Activated naive CD8-positive, alpha-beta T cell treated with anti-CD3 and anti-CD28 coated beads, Interleukin-2, amount 10 ng/mL, durations not matched to agents 7 days and 5 days (primary cell): ENCODE measurements around the gene C11orf68. TPM values are rescaled to one million over a fixed set of nuclear protein-coding genes. Genes with fewer than 3 reads are reported as not detected.
A peak's percentile ranks its signal among the peaks of the same experiment; 100 is the strongest.
"Not testable (repeated sequence)": the region's sequence is repeated elsewhere in the genome, so short reads cannot be mapped to it uniquely, and the experiment has no call there.

ENCODE experiments used
- ATAC-seq: fragments of 150-1000 bp; cut with Tn5 transposase; one replicate; pipeline ENCODE4 v1.10.0; 2021; ENCODE audit warnings: low read depth, moderate library complexity
- POLR2A ChIA-PET: fragments of 350-600 bp; sonication (Branson Sonifier 250); formaldehyde crosslinking; loops from one replicate; lab custom pipeline; 2021; ENCODE audit warnings: antibody characterized with exemption; lab: Charles Lee
- DNase-seq: peaks from one replicate; pipeline ENCODE4 v3.0.0; 2021
- H3K27ac Mint-ChIP-seq: one replicate; pipeline ENCODE4 v1.8.0; 2022; ENCODE audit warnings: mild to moderate bottlenecking, mixed read lengths
- H3K27me3 Mint-ChIP-seq: one replicate; pipeline ENCODE4 v1.8.0; 2022; ENCODE audit warnings: mild to moderate bottlenecking, moderate library complexity, mixed read lengths
- H3K36me3 Mint-ChIP-seq: one replicate; pipeline ENCODE4 v1.8.0; 2021; ENCODE audit warnings: mild to moderate bottlenecking, mixed read lengths
- H3K4me1 Mint-ChIP-seq: one replicate; pipeline ENCODE4 v1.8.0; 2021; ENCODE audit warnings: mixed read lengths
- H3K4me3 Mint-ChIP-seq: one replicate; pipeline ENCODE4 v1.8.0; 2022; ENCODE audit warnings: mild to moderate bottlenecking, moderate library complexity, mixed read lengths
- H3K9me3 Mint-ChIP-seq: one replicate; pipeline ENCODE4 v1.8.0; 2021; ENCODE audit warnings: mixed read lengths
- total RNA-seq, 2 experiments: library from RNA; stranded (reverse); gene quantifications; one replicate each; pipeline ENCODE4 v1.2.3, GENCODE V29; 2021

The C11orf68 gene
- total RNA-seq, 2 experiments from 2014 or later, result 39.8 to 42.8 TPM

- ATAC-seq (no peak), DNase-seq (no peak)
- no peak overlapping the region for H3K27ac Mint-ChIP-seq
- POLR2A ChIA-PET, result interaction anchor here (1.3 kb wide), 1 partner anchor 9 kb away, joined by 3 read pairs; no protein-coding TSS in a partner anchor
- peaks cover 8% of the 10 kb centered on the region for H3K27me3 Mint-ChIP-seq
- no peaks in the 10 kb centered on the region for H3K9me3 Mint-ChIP-seq
- no peaks in the 10 kb centered on the region for H3K36me3 Mint-ChIP-seq
- no peak overlapping the region for H3K4me3 Mint-ChIP-seq
- H3K4me1 Mint-ChIP-seq, result peaks cover 8% of the 10 kb centered on the region
These were observed 33.2 kb upstream of the C11orf68 start for GRCh38 chr11:65952052-65952521.

- POLR2A ChIA-PET, result interaction anchor here (0.5 to 1.3 kb wide), 2 partner anchors 9 to 10 kb away, joined by 3 to 5 read pairs; no protein-coding TSS in a partner anchor
- H3K9me3 Mint-ChIP-seq, ATAC-seq, H3K4me1 Mint-ChIP-seq, H3K36me3 Mint-ChIP-seq, H3K4me3 Mint-ChIP-seq, H3K27ac Mint-ChIP-seq, DNase-seq, H3K27me3 Mint-ChIP-seq: not testable (repeated sequence)
These were observed 32.8 kb upstream of the C11orf68 start for GRCh38 chr11:65951641-65952040.

GRCh38 chr11:65950711-65951110 is 31.8 kb upstream of the C11orf68 start:
- POLR2A ChIA-PET, H3K4me1 Mint-ChIP-seq, ATAC-seq, DNase-seq, H3K36me3 Mint-ChIP-seq, H3K27me3 Mint-ChIP-seq, H3K4me3 Mint-ChIP-seq, H3K9me3 Mint-ChIP-seq, H3K27ac Mint-ChIP-seq: not testable (repeated sequence)

GRCh38 chr11:65947603-65948125 is 28.8 kb upstream of the C11orf68 start:
- peaks cover 8% of the 10 kb centered on the region for H3K27me3 Mint-ChIP-seq
- POLR2A ChIA-PET, result interaction anchor here (1.2 kb wide), 1 partner anchor 9 kb away, joined by 3 read pairs; no protein-coding TSS in a partner anchor
- no peak overlapping the region for H3K27ac Mint-ChIP-seq
- no peaks in the 10 kb centered on the region for H3K36me3 Mint-ChIP-seq
- ATAC-seq, result no peak
- H3K4me1 Mint-ChIP-seq, result no peaks in the 10 kb centered on the region
- no peak for DNase-seq
- H3K4me3 Mint-ChIP-seq, result no peak overlapping the region
- no peaks in the 10 kb centered on the region for H3K9me3 Mint-ChIP-seq

GRCh38 chr11:65947133-65947532 is 28.3 kb upstream of the C11orf68 start:
- H3K4me3 Mint-ChIP-seq, result no peak overlapping the region
- no peaks in the 10 kb centered on the region for H3K36me3 Mint-ChIP-seq
- peaks cover 13% of the 10 kb centered on the region for H3K27me3 Mint-ChIP-seq
- POLR2A ChIA-PET, result interaction anchor here (1.2 kb wide), 1 partner anchor 10 kb away, joined by 3 read pairs; no protein-coding TSS in a partner anchor
- H3K27ac Mint-ChIP-seq, result no peak overlapping the region
- H3K9me3 Mint-ChIP-seq, result no peaks in the 10 kb centered on the region
- no peaks in the 10 kb centered on the region for H3K4me1 Mint-ChIP-seq
- ATAC-seq (no peak), DNase-seq (no peak)

- Mint-ChIP-seq H3K4me1 (no peaks in the 10 kb centered on the region), H3K36me3 (no peaks in the 10 kb centered on the region), H3K4me3 (no peak overlapping the region), H3K27ac (no peak overlapping the region), H3K9me3 (no peaks in the 10 kb centered on the region), H3K27me3 (peaks cover 12% of the 10 kb centered on the region)
- POLR2A ChIA-PET, result interaction anchor here (1.2 kb wide), 1 partner anchor 10 kb away, joined by 3 read pairs; no protein-coding TSS in a partner anchor
- ATAC-seq (no peak), DNase-seq (no peak)
These were observed 27.8 kb upstream of the C11orf68 start for GRCh38 chr11:65946655-65947054.

- POLR2A ChIA-PET, result interaction anchor here (1.2 kb wide), 1 partner anchor 11 kb away, joined by 3 read pairs; no protein-coding TSS in a partner anchor
- peaks cover 13% of the 10 kb centered on the region for H3K27me3 Mint-ChIP-seq
- H3K4me3 Mint-ChIP-seq, result no peak overlapping the region
- no peaks in the 10 kb centered on the region for H3K9me3 Mint-ChIP-seq
- no peak overlapping the region for H3K27ac Mint-ChIP-seq
- H3K36me3 Mint-ChIP-seq, result no peaks in the 10 kb centered on the region
- H3K4me1 Mint-ChIP-seq, result peaks cover 2% of the 10 kb centered on the region
- DNase-seq, result no peak
- no peak for ATAC-seq
These were observed 27.2 kb upstream of the C11orf68 start for GRCh38 chr11:65945941-65946558.

- ATAC-seq, result no peak
- H3K27ac Mint-ChIP-seq, result peak within 1 kb of the TSS; percentile 21
- no peak for DNase-seq
- no peaks in the 10 kb centered on the region for H3K36me3 Mint-ChIP-seq
- POLR2A ChIA-PET, result no interaction called here
- H3K4me1 Mint-ChIP-seq, result peaks cover 2% of the 10 kb centered on the region
- H3K4me3 Mint-ChIP-seq, result no peak within 1 kb of the TSS
- H3K27me3 Mint-ChIP-seq, result peaks cover 15% of the 10 kb centered on the region
- no peaks in the 10 kb centered on the region for H3K9me3 Mint-ChIP-seq
These were observed 26.6 kb upstream of the C11orf68 start, which contains the start of gene TSGA10IP for GRCh38 chr11:65945430-65945911. Gene TSGA10IP (plus strand): TSS chr11:65945480. CDS start chr11:65945676, 196 bp downstream.

GRCh38 chr11:65944767-65945166 is 25.9 kb upstream of the C11orf68 start:
- peaks cover 2% of the 10 kb centered on the region for H3K4me1 Mint-ChIP-seq
- ATAC-seq (no peak), DNase-seq (no peak)
- H3K4me3 Mint-ChIP-seq, result no peak overlapping the region
- POLR2A ChIA-PET, result no interaction called here
- no peaks in the 10 kb centered on the region for H3K9me3 Mint-ChIP-seq
- no peaks in the 10 kb centered on the region for H3K36me3 Mint-ChIP-seq
- no peak overlapping the region for H3K27ac Mint-ChIP-seq
- H3K27me3 Mint-ChIP-seq, result peaks cover 15% of the 10 kb centered on the region

- peaks cover 15% of the 10 kb centered on the region for H3K27me3 Mint-ChIP-seq
- H3K36me3 Mint-ChIP-seq, result no peaks in the 10 kb centered on the region
- POLR2A ChIA-PET, result no interaction called here
- H3K9me3 Mint-ChIP-seq, result no peaks in the 10 kb centered on the region
- ATAC-seq (no peak), DNase-seq (no peak)
- no peak overlapping the region for H3K27ac Mint-ChIP-seq
- H3K4me1 Mint-ChIP-seq, result peaks cover 2% of the 10 kb centered on the region
- no peak overlapping the region for H3K4me3 Mint-ChIP-seq
These were observed 25.3 kb upstream of the C11orf68 start for GRCh38 chr11:65944191-65944590.

- H3K9me3 Mint-ChIP-seq, result no peaks in the 10 kb centered on the region
- ATAC-seq (no peak), DNase-seq (no peak)
- peaks cover 11% of the 10 kb centered on the region for H3K27me3 Mint-ChIP-seq
- no peak overlapping the region for H3K27ac Mint-ChIP-seq
- H3K4me3 Mint-ChIP-seq, result no peak overlapping the region
- POLR2A ChIA-PET, result interaction anchor here (0.7 to 1.1 kb wide), 3 partner anchors 9 to 55 kb away, joined by 3 to 5 read pairs (median 5); partner anchors contain the start of gene FIBP
- no peaks in the 10 kb centered on the region for H3K36me3 Mint-ChIP-seq
- H3K4me1 Mint-ChIP-seq, result peaks cover 2% of the 10 kb centered on the region
These were observed 23.7 kb upstream of the C11orf68 start for GRCh38 chr11:65942531-65942930.

- POLR2A ChIA-PET, result interaction anchor here (0.7 to 1.1 kb wide), 2 partner anchors 9 to 54 kb away, joined by 5 read pairs; partner anchors contain the start of gene FIBP
- H3K4me3 Mint-ChIP-seq, result no peak overlapping the region
- H3K27ac Mint-ChIP-seq, result no peak overlapping the region
These were observed 23.0 kb upstream of the C11orf68 start for GRCh38 chr11:65941720-65942310.

GRCh38 chr11:65937766-65938165 is 18.9 kb upstream of the C11orf68 start:
- POLR2A ChIA-PET, result interaction anchor here (0.7 to 0.9 kb wide), 3 partner anchors 9 to 47 kb away, joined by 3 read pairs; partner anchors contain the start of gene CCDC85B

More at GRCh38 chr11:65941720-65942310, 23.0 kb upstream of the C11orf68 start:
- ATAC-seq (no peak), DNase-seq (no peak)
- H3K36me3 Mint-ChIP-seq, result no peaks in the 10 kb centered on the region
- peaks cover 16% of the 10 kb centered on the region for H3K27me3 Mint-ChIP-seq
- peaks cover 2% of the 10 kb centered on the region for H3K4me1 Mint-ChIP-seq
- no peaks in the 10 kb centered on the region for H3K9me3 Mint-ChIP-seq

More at GRCh38 chr11:65937766-65938165, 18.9 kb upstream of the C11orf68 start:
- Mint-ChIP-seq H3K27ac (no peak overlapping the region), H3K36me3 (no peaks in the 10 kb centered on the region), H3K4me1 (peaks cover 4% of the 10 kb centered on the region), H3K9me3 (no peaks in the 10 kb centered on the region), H3K4me3 (no peak overlapping the region), H3K27me3 (peaks cover 16% of the 10 kb centered on the region)
- DNase-seq (no peak), ATAC-seq (no peak)
